ENCODE measurements around the gene LRP6.

Gene LRP6

DNA sequence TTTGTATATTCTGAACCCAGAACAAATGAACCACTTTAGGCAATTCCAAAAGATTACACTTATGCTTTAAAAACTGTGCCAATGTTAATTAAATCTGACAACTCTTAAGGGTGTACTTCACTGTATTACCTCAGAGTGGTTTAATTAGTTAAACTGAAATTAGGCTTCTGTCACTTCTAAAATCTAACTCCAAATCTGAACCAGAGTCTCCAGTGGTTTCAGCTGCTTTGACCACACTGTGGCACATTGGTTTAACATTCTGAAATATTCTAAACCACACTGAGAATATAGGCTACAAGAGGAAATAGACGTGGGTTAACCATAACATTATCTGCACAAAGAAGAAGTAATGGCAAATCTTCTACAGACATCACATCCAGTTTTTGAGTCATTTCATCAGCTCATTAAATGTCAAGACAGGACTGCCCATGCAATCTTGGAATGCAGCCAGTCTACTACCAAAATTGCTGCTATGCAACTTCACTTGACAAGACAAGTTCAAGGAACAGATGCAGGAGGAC, 94.8 kb downstream of the LRP6 start:
- H3K4me3 ChIP-seq (ENCODE audit: low read length): no peak overlapping the region
- H3K4me2 ChIP-seq (ENCODE audit: low read length): no peak overlapping the region
- no peaks in the 10 kb centered on the region for H4K20me1 ChIP-seq (ENCODE audit: control insufficient read depth, insufficient read depth, low read depth, low read length)
- H3K9me3 ChIP-seq (ENCODE audit: control insufficient read depth, insufficient read depth, low read length): no peaks in the 10 kb centered on the region
- no peaks in the 10 kb centered on the region for H3K79me2 ChIP-seq (ENCODE audit: control insufficient read depth, low read length)
- H3K4me1 ChIP-seq (ENCODE audit: control insufficient read depth, low read length): peaks cover 8% of the 10 kb centered on the region
- TF ChIP-seq CTCF (IDR thresholded peaks at IDR 0.05; ENCODE audit: low read depth, low read length, poor library complexity, severe bottlenecking) (no peak), EZH2phosphoT487 (IDR thresholded peaks at IDR 0.05; ENCODE audit: borderline replicate concordance, low read length) (no peak)
- no peaks in the 10 kb centered on the region for H3K27me3 ChIP-seq (ENCODE audit: control insufficient read depth, low read length)
- H3K27ac ChIP-seq (ENCODE audit: low read depth, low read length): no peak overlapping the region
- no peaks in the 10 kb centered on the region for H3K36me3 ChIP-seq (ENCODE audit: control insufficient read depth, low read length)
- H3K9me2 ChIP-seq (replicated peaks; ENCODE audit: control insufficient read depth, low read length): no peaks in the 10 kb centered on the region
- no peaks in the 10 kb centered on the region for H3F3A ChIP-seq (ENCODE audit: control insufficient read depth, insufficient read depth)

- H3K36me3 ChIP-seq (ENCODE audit: control insufficient read depth, low read length): peaks cover 6% of the 10 kb centered on the region; the same call in 1 of the 2 replicates
- no peaks in the 10 kb centered on the region for H3K9me2 ChIP-seq (replicated peaks; ENCODE audit: control insufficient read depth, low read length)
- H3K4me2 ChIP-seq (ENCODE audit: low read length): no peak overlapping the region
- H3K27ac ChIP-seq (ENCODE audit: low read depth, low read length): no peak overlapping the region
- H3K79me2 ChIP-seq (ENCODE audit: control insufficient read depth, low read length): no peaks in the 10 kb centered on the region
- TF ChIP-seq CTCF (IDR thresholded peaks at IDR 0.05; ENCODE audit: low read depth, low read length, poor library complexity, severe bottlenecking) (no peak), EZH2phosphoT487 (IDR thresholded peaks at IDR 0.05; ENCODE audit: borderline replicate concordance, low read length) (no peak)
- no peak overlapping the region for H3K4me3 ChIP-seq (ENCODE audit: low read length)
- no peaks in the 10 kb centered on the region for H3K4me1 ChIP-seq (ENCODE audit: control insufficient read depth, low read length)
- H3F3A ChIP-seq (ENCODE audit: control insufficient read depth, insufficient read depth): no peaks in the 10 kb centered on the region
- no peaks in the 10 kb centered on the region for H3K27me3 ChIP-seq (ENCODE audit: control insufficient read depth, low read length)
- H4K20me1 ChIP-seq (ENCODE audit: control insufficient read depth, insufficient read depth, low read depth, low read length): no peaks in the 10 kb centered on the region
- no peaks in the 10 kb centered on the region for H3K9me3 ChIP-seq (ENCODE audit: control insufficient read depth, insufficient read depth, low read length)
Observed at GRCh38 chr12:12167847-12168246, 99.0 kb downstream of the LRP6 start.

- H4K20me1 ChIP-seq (ENCODE audit: control insufficient read depth, insufficient read depth, low read depth, low read length): no peaks in the 10 kb centered on the region
- no peaks in the 10 kb centered on the region for H3K27me3 ChIP-seq (ENCODE audit: control insufficient read depth, low read length)
- no peak overlapping the region for H3K4me2 ChIP-seq (ENCODE audit: low read length)
- H3K79me2 ChIP-seq (ENCODE audit: control insufficient read depth, low read length): no peaks in the 10 kb centered on the region
- H3K4me3 ChIP-seq (ENCODE audit: low read length): no peak overlapping the region
- H3K4me1 ChIP-seq (ENCODE audit: control insufficient read depth, low read length): no peaks in the 10 kb centered on the region
- no peaks in the 10 kb centered on the region for H3K9me2 ChIP-seq (replicated peaks; ENCODE audit: control insufficient read depth, low read length)
- no peaks in the 10 kb centered on the region for H3K9me3 ChIP-seq (ENCODE audit: control insufficient read depth, insufficient read depth, low read length)
- no peak overlapping the region for H3K27ac ChIP-seq (ENCODE audit: low read depth, low read length)
- peaks cover 12% of the 10 kb centered on the region for H3K36me3 ChIP-seq (ENCODE audit: control insufficient read depth, low read length)
- TF ChIP-seq EZH2phosphoT487 (IDR thresholded peaks at IDR 0.05; ENCODE audit: borderline replicate concordance, low read length) (no peak), CTCF (IDR thresholded peaks at IDR 0.05; ENCODE audit: low read depth, low read length, poor library complexity, severe bottlenecking) (no peak)
- H3F3A ChIP-seq (ENCODE audit: control insufficient read depth, insufficient read depth): no peaks in the 10 kb centered on the region
Observed at GRCh38 chr12:12166751-12167150, 100.1 kb downstream of the LRP6 start.
